ENCODE data around the gene RANBP17. TPM values are rescaled to one million over a fixed set of nuclear protein-coding genes. Genes with fewer than 3 reads are reported as not detected.

RANBP17 gene
- polyA plus RNA-seq, 1 donor from 2014 or later: 25.5 TPM

- Histone ChIP-seq H3K27ac (ENCODE audit: low read length) (no peak overlapping the region), H3F3A (ENCODE audit: insufficient read depth, low read length, poor library complexity, severe bottlenecking) (no peaks in the 10 kb centered on the region), H3K36me3 (ENCODE audit: insufficient read depth, low read length) (no peaks in the 10 kb centered on the region), H3K9me2 (ENCODE audit: insufficient read depth, low read length) (no peaks in the 10 kb centered on the region), H3K27me3 (ENCODE audit: insufficient read depth, low read depth, low read length) (peaks cover 3% of the 10 kb centered on the region), H3K4me2 (ENCODE audit: low read length) (no peak overlapping the region), H2AFZ (ENCODE audit: low read depth, low read length) (no peak overlapping the region), H3K9me3 (ENCODE audit: low read length) (no peaks in the 10 kb centered on the region), H3K9ac (ENCODE audit: low read length) (no peak overlapping the region), H4K20me1 (ENCODE audit: insufficient read depth) (no peaks in the 10 kb centered on the region), H3K79me2 (replicated peaks; ENCODE audit: insufficient read depth, low read length) (no peaks in the 10 kb centered on the region), H3K4me3 (ENCODE audit: low read length) (no peak overlapping the region)
- TF ChIP-seq CTCF (IDR thresholded peaks at IDR 0.05; ENCODE audit: poor library complexity, severe bottlenecking) (no peak), EZH2 (IDR thresholded peaks at IDR 0.05; ENCODE audit: borderline replicate concordance, insufficient read depth, low read length, poor library complexity, severe bottlenecking) (no peak), POLR2AphosphoS5 (IDR thresholded peaks at IDR 0.05) (no peak), RAD21 (conservative IDR thresholded peaks at IDR 0.05) (no peak), TAF1 (IDR thresholded peaks at IDR 0.05; ENCODE audit: low read depth) (no peak), MXI1 (conservative IDR thresholded peaks at IDR 0.05; ENCODE audit: poor library complexity, severe bottlenecking) (no peak), EP300 (conservative IDR thresholded peaks at IDR 0.05; ENCODE audit: poor library complexity, severe bottlenecking) (no peak), REST (IDR thresholded peaks at IDR 0.05; ENCODE audit: borderline replicate concordance) (no peak), SMC3 (conservative IDR thresholded peaks at IDR 0.05; ENCODE audit: poor library complexity) (no peak)
These were observed 287.5 kb downstream of the RANBP17 start for GRCh38 chr5:171149333-171149732.

DNA sequence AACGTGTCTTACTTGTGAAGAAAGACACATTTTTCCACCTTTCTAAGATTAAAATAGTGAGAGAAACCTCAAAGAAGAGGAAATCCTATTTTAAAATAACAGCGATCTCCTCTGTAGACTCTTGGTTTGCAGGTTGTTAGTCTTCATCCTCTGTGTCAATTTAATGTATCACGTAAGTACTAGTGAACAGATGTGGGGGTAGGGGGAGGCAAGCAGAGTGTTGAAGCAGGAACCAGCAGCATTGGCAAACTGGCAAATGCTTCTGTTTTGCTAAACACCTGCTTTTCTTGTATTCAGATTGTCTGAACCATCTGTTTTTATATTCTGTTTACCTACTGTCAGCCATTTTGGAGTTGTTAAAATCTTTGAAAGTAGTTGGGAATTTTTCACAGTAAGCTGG lies 288.0 kb downstream of the RANBP17 start:
- no peak overlapping the region for H3K4me2 ChIP-seq (ENCODE audit: low read length)

More for the DNA sequence above, 288.0 kb downstream of the RANBP17 start:
- Histone ChIP-seq H2AFZ (ENCODE audit: low read depth, low read length) (no peak overlapping the region), H3K27me3 (ENCODE audit: insufficient read depth, low read depth, low read length) (peaks cover 3% of the 10 kb centered on the region), H3K9ac (ENCODE audit: low read length) (no peak overlapping the region), H3K36me3 (ENCODE audit: insufficient read depth, low read length) (no peaks in the 10 kb centered on the region), H3K9me2 (ENCODE audit: insufficient read depth, low read length) (no peaks in the 10 kb centered on the region), H3K4me3 (ENCODE audit: low read length) (no peak overlapping the region), H4K20me1 (ENCODE audit: insufficient read depth) (no peaks in the 10 kb centered on the region), H3K79me2 (replicated peaks; ENCODE audit: insufficient read depth, low read length) (no peaks in the 10 kb centered on the region), H3K9me3 (ENCODE audit: low read length) (no peaks in the 10 kb centered on the region), H3K27ac (ENCODE audit: low read length) (no peak overlapping the region), H3F3A (ENCODE audit: insufficient read depth, low read length, poor library complexity, severe bottlenecking) (no peaks in the 10 kb centered on the region)
- no peak for TF ChIP-seq EP300 (conservative IDR thresholded peaks at IDR 0.05; ENCODE audit: poor library complexity, severe bottlenecking)
- TF ChIP-seq CTCF (IDR thresholded peaks at IDR 0.05; ENCODE audit: poor library complexity, severe bottlenecking): no peak
- TF ChIP-seq POLR2AphosphoS5 (IDR thresholded peaks at IDR 0.05): no peak
- no peak for TF ChIP-seq MXI1 (conservative IDR thresholded peaks at IDR 0.05; ENCODE audit: poor library complexity, severe bottlenecking)
- no peak for TF ChIP-seq EZH2 (IDR thresholded peaks at IDR 0.05; ENCODE audit: borderline replicate concordance, insufficient read depth, low read length, poor library complexity, severe bottlenecking)
- TF ChIP-seq RAD21 (conservative IDR thresholded peaks at IDR 0.05): no peak
- TF ChIP-seq REST (IDR thresholded peaks at IDR 0.05; ENCODE audit: borderline replicate concordance): no peak
- no peak for TF ChIP-seq SMC3 (conservative IDR thresholded peaks at IDR 0.05; ENCODE audit: poor library complexity)
- no peak for TF ChIP-seq TAF1 (IDR thresholded peaks at IDR 0.05; ENCODE audit: low read depth)
